ENCODE data around the gene RASAL2.
"Not testable (repeated sequence)": the region's sequence is repeated elsewhere in the genome, so short reads cannot be mapped to it uniquely, and the experiment has no call there.

The RASAL2 gene

GRCh38 chr1:178382372-178382771 is 288.5 kb downstream of the RASAL2 start:
- TF ChIP-seq ZFX (IDR thresholded peaks at IDR 0.05; ENCODE audit: borderline replicate concordance), result no peak
- TF ChIP-seq CTCF (IDR thresholded peaks at IDR 0.05), result no peak
- no peak overlapping the region for H3K27ac ChIP-seq

GRCh38 chr1:178385662-178386061 is 291.8 kb downstream of the RASAL2 start:
- no peak for TF ChIP-seq ZFX (IDR thresholded peaks at IDR 0.05; ENCODE audit: borderline replicate concordance)
- H3K27ac ChIP-seq, result no peak overlapping the region

- no peak overlapping the region for H3K27ac ChIP-seq
Measured at GRCh38 chr1:178388418-178389145, 294.7 kb downstream of the RASAL2 start.

GRCh38 chr1:178389441-178389840 is 295.5 kb downstream of the RASAL2 start:
- no peak overlapping the region for H3K27ac ChIP-seq
- TF ChIP-seq CTCF (IDR thresholded peaks at IDR 0.05) (no peak), ZFX (IDR thresholded peaks at IDR 0.05; ENCODE audit: borderline replicate concordance) (no peak)

More at GRCh38 chr1:178388418-178389145, 294.7 kb downstream of the RASAL2 start:
- TF ChIP-seq ZFX (IDR thresholded peaks at IDR 0.05; ENCODE audit: borderline replicate concordance) (no peak), CTCF (IDR thresholded peaks at IDR 0.05) (no peak)

- not testable (repeated sequence) for H3K27ac ChIP-seq
Measured at GRCh38 chr1:178390280-178390679, 296.4 kb downstream of the RASAL2 start.

- H3K27ac ChIP-seq, result no peak overlapping the region
- TF ChIP-seq CTCF (IDR thresholded peaks at IDR 0.05) (no peak), ZFX (IDR thresholded peaks at IDR 0.05; ENCODE audit: borderline replicate concordance) (no peak)
Measured at GRCh38 chr1:178393370-178393769, 299.5 kb downstream of the RASAL2 start.

- no peak overlapping the region for H3K27ac ChIP-seq
Measured at GRCh38 chr1:178396789-178397188, 302.9 kb downstream of the RASAL2 start.

GRCh38 chr1:178397678-178398077 is 303.8 kb downstream of the RASAL2 start:
- no peak overlapping the region for H3K27ac ChIP-seq
- TF ChIP-seq CTCF (IDR thresholded peaks at IDR 0.05) (no peak), ZFX (IDR thresholded peaks at IDR 0.05; ENCODE audit: borderline replicate concordance) (no peak)

More at GRCh38 chr1:178396789-178397188, 302.9 kb downstream of the RASAL2 start:
- TF ChIP-seq CTCF (IDR thresholded peaks at IDR 0.05), result no peak
- TF ChIP-seq ZFX (IDR thresholded peaks at IDR 0.05; ENCODE audit: borderline replicate concordance), result no peak

Data from 22Rv1 (cell line).